GM21723 (cell line): ENCODE results near the gene ARL15.

Source experiments
- ATAC-seq: cut with Tn5 transposase; IDR thresholded peaks from one replicate; pipeline ENCODE4 v1.9.1; 2021; ENCODE audit warnings: mild to moderate bottlenecking, moderate library complexity; ENCODE audit not compliant: unreplicated experiment

The ARL15 gene

DNA sequence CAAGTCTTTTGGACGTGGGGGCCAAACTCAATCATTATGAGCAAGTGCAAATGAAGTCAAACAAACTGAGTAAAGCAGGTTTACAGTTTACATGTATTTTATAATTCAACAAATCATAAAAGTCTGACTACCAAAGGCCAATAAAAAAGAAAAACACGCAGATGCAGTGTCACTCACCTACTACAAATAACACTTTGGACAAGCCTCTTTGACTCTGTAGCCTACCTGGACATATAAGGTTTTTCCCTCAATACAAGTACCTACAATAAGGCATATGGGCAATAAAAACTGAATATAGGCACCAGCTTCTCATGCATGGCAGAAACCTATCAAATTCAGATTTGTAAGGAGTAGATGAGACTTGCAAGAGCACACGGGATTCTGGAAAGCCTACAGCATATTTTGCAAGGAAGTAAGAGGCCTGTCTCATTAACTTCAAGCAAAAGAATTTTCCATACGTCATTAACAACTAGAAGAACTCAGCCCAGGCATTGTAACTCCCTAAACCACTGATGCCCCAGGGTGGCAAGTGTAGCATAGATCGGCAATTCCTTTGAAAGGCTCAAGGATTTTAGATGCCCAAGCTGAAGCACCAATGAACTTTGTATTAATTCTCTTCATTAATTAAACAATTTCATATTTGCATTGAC, 21.7 kb downstream of the ARL15 start:
- ATAC-seq = no peak

DNA sequence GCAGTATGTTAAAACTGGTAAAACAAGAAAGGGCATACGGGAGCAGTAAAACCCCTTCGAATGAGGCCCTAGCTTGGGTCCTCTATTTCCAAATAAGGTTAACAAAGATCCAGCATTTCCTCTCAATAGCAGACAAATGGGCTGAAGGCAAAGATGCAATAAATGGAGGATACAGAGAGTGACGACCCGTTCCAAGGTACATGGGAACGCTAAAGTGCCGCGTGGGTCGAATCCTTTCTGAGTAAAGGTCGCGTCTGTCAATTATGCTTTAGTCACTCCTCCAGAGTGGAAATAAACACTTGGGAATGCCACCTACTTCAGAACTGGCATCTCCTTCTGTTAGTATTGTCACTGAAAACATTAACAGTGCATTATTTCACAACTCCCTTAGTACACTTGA, 24.7 kb downstream of the ARL15 start:
- ATAC-seq = no peak

DNA sequence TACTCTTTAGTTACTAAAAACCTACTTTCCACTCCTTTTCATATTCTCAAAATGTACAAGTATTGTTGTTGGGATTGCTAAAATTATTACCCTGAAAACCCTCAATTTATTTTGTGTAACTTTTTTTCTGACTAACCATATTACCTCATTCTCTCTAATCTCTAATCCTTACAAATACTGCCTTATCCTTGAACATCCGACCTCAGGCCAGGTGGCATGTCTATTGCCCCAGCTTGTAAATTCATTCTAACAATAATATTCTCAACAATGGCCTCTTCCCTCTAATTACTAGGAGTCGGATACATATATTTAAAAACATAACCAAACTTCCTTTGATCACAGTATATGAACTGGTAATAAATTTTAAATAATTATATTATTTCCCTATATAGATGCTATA, 25.8 kb downstream of the ARL15 start:
- ATAC-seq = no peak

DNA sequence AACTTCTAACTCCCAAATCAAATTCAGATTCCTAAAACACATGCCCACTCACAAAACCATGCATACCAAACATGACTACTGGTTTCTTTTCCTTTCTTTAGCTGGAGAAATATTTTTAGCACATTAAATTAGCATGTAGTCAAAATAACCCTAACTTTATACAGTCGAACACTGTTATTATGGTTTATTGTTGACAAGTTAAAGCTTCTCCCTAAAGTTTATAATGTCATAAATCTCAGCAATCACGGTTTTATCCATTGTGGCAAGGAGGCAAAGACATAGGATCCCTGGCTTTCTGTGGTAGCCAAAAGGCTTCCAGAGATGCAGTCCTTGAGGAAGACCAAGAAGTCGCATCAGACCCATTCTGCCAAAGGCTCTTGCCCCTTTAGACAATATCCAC, 27.5 kb downstream of the ARL15 start:
- ATAC-seq = no peak

DNA sequence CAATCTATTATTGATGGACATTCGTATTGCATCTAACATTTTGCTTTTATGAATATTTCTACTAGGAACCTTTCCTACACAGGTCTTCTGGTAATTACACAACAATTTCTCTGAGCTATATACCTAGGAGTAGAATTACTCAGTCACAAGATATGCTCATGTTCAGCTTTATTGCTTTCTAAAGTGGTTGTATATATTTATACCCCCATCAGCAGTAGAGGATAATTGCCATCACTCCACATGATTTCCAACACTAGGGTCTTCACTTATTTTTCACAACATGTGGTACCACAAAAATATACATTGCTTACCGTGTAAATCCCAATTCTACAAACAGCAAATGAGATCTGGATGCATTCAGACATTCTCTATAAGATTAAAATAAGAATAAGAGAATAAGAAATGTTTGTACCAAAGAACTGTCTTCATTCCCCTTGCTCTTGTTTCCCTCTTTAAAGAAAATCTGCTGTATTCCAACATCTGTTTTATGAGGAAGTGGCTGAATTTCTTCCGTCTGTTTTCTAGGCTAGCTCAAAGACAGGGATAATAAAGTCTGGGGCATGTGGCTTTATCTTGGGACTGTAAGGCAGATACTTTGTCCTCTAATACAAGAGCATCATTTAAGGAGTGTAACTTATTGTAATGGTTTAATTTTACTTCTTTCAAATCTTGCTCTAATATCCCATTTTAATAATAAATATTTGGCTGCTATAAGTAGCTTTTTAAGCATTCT, 28.2 kb downstream of the ARL15 start:
- no peak for ATAC-seq

DNA sequence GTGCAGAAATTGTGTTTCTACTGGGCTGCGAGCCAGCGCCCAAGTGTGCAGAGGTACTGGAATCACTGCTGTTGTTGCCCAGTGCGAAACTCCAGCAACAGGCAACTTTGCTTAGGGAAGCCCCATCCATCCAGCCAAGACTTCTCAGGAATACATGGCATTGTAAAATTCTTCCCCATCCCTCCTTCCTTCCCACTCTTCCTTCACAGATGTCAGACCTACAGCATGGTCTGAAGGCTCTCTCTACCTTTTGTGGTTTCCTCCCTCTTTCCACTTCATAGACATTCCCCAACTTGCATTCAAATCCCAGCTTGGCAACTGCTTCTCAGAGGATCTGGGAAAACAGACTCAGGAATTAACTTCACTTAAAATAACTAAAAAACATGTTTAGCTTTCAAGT, 30.4 kb downstream of the ARL15 start:
- ATAC-seq = no peak

DNA sequence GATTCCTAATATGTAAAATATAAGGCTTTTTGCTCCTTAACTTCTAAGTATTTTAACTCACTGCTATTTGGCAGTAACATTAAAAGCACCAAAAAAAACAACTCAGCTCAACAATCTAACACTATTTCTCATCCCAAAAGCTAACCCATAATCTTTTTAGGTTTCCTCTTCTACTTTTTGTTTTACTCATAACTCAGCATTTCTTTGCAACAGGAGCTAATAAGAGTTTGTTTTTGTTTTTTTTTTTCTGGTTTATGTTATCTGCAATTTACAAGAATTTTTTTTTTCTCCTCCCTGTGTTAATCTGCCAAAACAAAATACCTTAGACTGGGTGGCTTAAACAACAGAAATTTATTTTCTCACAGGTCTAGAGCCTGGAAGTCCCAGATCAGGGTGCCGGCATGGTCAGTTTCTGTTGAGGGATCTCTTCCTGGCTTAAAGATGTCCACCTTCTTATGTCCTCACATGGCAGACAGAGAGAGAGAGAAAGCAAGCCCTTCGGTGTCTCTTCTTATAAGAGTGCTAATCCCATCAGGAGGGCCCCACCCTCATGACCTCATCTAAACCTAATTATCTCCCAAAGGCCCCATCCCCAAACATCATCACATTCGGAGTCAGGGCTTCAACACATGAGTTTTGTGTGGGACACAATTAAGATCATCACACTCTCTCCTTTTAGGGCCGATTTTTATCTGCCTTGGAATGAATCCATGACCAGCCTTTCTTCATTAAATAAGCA, 31.2 kb downstream of the ARL15 start:
- no peak for ATAC-seq

DNA sequence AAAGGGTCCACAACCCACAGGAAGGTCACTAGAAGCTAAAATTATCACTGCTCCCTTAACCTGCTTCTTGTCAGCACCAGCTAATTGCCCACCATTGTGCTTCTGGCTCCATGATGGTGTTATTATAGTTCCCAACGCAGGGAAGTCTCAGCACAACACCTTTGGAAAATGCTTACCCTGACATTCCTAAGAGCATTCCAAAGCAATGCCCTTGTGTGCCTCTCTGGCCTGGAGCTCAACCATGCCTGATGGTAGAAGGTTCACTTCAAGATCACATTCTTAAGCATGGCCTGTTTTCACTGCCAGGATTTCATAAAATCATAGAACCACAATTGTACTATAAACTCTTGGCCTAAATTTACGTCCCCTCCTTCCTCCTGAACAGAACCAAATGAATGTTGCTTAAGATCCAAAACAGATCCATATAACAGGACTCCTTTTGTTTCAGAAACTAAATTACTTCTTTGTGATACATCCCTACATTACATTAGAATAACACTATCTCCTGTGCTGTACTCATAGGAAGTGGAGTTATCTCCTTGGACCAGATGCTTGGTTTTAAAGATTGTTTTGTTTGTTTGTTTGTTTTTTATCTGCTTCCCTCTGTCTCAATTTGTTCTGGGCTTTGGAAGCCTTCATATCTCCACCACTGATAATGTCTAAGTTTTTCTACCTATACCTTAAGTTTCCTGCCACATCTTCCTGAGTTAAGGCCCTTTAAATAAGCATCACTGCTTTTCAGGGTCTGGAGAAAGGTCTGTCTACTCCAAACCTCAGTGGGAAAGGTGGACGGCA, 32.1 kb downstream of the ARL15 start:
- ATAC-seq = no peak

DNA sequence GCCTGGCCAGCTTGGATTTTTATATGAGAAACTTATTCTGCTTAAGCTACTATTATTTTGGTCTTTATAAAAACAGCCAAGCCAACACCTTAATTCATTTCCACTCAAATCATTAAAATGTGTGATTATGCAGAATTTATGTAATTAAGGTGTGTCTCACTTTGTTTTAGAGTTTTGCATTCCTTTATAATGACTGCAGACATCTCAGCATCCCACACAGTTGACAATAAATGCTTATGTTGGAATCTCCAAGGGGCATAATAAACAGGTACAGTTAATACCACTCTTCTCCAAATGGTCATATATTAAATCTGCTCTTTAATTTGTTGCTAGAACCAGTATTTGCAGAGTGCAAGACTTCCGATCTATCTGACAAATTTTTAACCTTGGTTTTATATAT, 34.3 kb downstream of the ARL15 start:
- no peak for ATAC-seq

DNA sequence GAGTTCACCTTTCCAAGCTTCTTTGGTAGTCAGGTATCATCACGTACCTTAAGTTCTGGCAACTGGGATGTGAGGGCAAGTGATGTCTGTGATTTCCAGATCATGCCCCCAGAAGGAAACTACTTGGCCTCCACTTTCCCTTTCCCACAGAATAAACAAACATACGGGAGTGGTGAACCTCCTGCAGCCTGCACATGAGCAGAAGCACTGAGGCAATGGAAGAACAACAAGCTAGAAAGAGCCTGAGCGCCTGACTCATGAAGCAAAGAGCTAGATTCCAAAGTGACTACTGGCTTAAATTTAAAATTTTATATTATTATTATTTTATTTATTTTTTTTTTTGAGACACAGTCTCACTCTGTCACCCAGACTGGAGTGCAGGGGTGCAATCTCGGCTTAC, 35.0 kb downstream of the ARL15 start:
- no peak for ATAC-seq

DNA sequence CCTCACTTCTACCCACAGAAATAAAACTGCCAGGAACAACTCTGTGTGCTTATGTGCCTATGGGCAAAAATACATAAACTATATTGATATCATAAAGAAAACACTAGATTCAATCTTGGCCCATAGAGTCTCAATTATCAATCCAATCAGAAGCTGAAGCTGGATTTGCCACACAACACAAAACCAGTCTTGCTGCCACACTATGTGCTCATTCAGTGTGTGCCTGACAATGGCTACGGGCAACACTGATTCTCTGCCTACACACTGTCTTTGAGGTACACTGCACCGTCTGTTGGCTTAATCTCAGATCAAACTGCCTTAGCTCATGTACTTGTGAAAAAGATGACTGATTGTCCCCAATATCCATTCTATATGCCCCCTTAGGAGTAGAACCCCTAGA, 35.4 kb downstream of the ARL15 start:
- no peak for ATAC-seq

DNA sequence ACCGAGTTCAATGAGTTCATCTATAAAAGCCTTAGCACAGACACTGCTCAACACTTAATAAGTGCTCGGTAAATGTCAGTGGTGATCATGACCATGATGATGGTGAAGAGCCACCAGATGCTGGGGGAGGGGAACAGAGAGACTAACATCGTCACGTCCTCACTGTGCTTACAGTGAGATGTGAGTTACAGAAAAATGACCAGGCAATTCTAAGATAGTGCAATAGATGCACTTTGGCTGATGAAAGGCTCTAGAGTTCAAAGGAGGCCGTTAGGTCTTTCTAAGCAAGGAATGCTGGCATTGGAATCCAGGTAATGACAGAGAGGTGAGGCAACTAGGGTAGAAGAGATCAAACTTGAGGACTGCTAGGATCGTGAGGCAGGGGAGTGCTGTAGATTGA, 36.7 kb downstream of the ARL15 start:
- ATAC-seq = no peak

DNA sequence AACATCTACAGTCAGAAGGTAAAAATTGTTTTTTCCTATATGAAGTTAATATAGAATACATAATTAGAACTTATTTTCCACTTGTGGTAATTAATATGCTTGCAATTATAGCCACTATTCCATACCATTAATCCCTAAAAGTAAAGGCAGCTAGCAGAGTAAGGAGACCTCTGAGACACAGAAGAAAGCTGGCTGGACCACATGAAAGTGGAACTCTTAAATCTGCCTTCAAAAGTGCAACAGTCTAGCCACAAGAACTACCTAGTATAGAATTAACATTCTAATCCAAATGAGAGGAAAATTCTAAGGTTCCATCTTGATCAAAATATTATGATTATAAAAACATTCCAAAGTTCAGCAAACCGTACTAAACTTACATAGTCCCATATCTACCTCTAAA, 37.6 kb downstream of the ARL15 start:
- no peak for ATAC-seq

DNA sequence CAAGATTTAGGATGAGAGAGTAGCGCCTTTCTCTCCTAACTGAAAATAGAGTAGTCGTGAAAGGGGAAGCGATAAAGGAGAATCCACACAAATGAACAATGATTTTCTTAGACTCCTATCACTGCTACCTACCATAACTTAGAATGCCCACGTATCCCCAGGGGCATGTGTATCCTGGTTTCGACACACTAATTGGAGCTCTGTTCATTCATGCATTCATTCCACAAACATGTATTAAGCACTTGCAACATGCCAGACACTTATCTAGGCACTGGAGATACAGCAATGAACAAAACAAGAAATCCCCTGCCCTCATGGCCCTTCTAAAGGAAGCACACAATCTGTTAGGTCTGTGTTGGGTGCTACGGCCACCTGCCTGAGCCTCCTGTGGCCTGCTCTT, 40.0 kb downstream of the ARL15 start:
- no peak for ATAC-seq

DNA sequence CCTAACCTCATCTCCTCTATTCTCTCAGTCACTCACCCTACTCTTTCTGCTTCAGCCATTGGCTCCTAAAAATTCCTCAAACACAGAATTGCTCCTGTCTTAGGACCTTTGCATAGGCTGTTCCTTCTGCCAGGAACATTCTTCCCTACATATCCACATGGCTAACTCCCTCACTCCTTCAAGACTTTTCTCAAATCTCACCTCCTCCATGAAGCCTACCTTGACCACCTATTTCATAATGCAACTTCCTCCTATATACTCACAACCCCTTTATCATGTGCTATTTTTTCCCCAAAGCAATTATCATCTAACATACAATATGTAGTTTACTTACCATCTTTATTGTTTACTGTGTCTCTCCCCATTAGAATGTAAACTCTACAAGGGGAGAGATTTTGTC, 45.8 kb downstream of the ARL15 start:
- no peak for ATAC-seq

DNA sequence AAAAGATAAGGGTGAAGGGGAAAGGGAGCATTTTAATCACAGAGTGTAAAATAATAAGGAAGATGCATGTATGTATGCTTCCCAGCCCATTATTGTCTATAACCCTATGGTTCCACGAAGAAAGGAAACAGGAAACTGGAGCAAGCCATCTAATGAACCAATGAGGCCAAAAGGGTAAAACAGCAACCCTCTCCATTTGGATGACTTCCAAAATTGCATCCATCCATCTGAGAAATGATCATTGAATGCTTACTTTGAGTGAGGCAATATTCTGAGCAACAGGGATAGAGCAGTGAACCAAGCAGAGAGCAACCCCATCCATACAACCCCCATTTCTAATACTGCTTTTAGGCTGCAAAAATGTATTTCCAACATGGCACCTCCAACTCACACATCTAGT, 46.9 kb downstream of the ARL15 start:
- ATAC-seq = no peak

DNA sequence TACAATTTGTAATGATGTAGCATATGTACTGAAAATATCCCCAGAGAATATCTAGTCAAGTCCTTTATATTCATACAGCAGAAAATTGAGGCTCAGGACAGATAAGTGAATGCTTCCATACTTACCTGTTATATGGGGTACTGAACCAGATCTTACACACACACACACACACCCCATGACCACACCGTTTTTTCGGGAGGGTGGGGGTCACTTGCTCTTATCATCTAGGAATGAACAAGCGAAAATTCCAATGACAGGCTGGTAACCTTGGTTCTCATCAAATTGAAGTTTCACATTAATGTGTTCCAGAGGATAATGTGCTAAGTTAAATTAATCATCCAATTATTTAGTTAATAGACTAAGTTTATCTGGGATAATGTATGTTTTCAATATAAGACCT, 48.8 kb downstream of the ARL15 start:
- no peak for ATAC-seq

DNA sequence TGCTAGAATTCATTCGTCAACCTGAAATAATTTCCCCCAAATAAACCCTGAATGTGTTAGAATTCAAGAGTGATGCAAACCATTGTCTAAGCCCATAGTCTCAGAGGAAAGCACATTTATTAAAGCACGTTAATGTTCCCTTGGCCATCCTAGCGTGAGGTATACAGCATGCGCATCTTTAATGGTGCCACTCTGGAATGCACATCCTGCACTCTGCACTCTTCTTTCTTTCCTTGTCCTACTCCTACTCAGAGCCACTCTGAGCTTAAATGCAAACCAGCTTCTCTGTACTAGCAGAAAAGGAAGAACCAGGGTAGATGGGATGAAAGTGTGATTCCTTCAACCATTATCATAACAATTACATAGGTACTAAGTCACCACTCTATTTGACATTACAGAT, 50.4 kb downstream of the ARL15 start:
- no peak for ATAC-seq

DNA sequence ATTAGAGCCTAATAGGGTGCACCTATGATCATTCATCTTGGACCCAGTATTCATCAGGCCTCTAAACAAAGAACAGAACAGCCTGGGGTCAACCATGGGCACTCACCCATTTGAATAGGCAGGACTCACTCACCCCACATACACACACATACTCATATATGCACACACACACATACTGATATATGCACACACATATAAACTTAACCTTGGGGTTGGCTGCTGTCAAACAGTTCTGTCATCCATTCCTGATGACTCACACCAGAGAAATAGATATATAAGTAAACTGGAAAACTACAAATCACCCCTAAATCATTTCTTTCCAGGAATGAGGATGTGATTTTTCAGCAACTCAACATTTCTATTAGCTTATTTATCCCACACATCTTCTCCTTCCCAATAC, 51.3 kb downstream of the ARL15 start:
- no peak for ATAC-seq

DNA sequence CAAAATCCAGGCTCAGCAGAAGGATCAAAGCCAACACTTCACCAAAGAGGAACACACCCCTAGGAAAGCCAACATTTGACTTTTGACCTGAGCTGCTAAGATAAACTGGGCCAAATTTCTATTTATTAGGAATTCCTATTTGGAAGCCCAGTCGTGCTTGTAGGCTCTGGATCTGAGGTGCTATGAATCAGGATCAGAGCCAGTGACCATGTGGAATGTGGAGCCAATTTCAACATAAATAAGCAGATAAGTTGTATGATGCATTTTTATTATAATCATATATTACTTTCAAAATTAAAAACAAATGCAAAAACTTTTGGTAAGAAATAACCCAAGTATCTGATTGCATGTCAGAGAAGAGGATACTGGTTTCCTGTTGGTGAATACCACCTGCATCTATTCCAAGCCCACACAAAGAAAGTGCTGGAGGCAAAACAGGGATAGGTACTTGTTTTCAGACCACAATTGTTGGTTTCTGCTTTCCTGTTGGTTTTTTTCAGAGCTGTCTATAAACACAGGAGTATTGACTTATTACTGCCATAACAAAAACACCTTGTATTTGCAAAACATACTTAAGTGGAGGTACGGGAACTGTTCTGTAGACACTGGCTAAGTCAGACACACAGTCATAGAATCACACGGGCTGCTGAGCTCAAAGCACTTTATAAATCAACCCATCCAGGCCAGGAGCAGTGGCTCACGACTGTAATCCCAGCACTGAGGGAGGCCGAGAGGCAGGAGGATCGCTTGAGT, 52.8 kb downstream of the ARL15 start:
- ATAC-seq = no peak
